Muscle layer of duodenum (tissue), 2 donors: ENCODE measurements around the gene SRA1.

Source experiments
- H3K27ac ChIP-seq: one replicate; pipeline ENCODE4 v1.7.0; 2013; ENCODE audit warnings: mild to moderate bottlenecking, low read length
- H3K27me3 ChIP-seq: one replicate; pipeline ENCODE4 v1.7.0; 2013; ENCODE audit warnings: low read depth, mild to moderate bottlenecking, control low read depth, low read length
- H3K36me3 ChIP-seq, 2 donors: one replicate each; pipeline ENCODE4 v1.7.0; 2013; ENCODE audit warnings: low read length in 2 of 2, control low read depth in 1 of 2, mild to moderate bottlenecking in 1 of 2; ENCODE audit not compliant: insufficient read depth in 2 of 2, control insufficient read depth in 1 of 2
- H3K4me1 ChIP-seq, 2 donors: one replicate each; pipeline ENCODE4 v1.7.0; 2013; ENCODE audit warnings: low read length in 2 of 2, mild to moderate bottlenecking in 2 of 2, control low read depth in 1 of 2, moderate library complexity in 1 of 2; ENCODE audit not compliant: insufficient read depth in 2 of 2, control insufficient read depth in 1 of 2
- H3K4me3 ChIP-seq, 2 donors: one replicate each; pipeline ENCODE4 v1.7.0; 2013; ENCODE audit warnings: low read length in 2 of 2, low read depth in 1 of 2, mild to moderate bottlenecking in 1 of 2
- H3K9me3 ChIP-seq, 2 donors: one replicate each; pipeline ENCODE4 v1.7.0; 2013; ENCODE audit warnings: low read length in 2 of 2, control low read depth in 1 of 2, mild to moderate bottlenecking in 1 of 2; ENCODE audit not compliant: control insufficient read depth in 1 of 2
- donor health status: healthy.

SRA1 gene

DNA sequence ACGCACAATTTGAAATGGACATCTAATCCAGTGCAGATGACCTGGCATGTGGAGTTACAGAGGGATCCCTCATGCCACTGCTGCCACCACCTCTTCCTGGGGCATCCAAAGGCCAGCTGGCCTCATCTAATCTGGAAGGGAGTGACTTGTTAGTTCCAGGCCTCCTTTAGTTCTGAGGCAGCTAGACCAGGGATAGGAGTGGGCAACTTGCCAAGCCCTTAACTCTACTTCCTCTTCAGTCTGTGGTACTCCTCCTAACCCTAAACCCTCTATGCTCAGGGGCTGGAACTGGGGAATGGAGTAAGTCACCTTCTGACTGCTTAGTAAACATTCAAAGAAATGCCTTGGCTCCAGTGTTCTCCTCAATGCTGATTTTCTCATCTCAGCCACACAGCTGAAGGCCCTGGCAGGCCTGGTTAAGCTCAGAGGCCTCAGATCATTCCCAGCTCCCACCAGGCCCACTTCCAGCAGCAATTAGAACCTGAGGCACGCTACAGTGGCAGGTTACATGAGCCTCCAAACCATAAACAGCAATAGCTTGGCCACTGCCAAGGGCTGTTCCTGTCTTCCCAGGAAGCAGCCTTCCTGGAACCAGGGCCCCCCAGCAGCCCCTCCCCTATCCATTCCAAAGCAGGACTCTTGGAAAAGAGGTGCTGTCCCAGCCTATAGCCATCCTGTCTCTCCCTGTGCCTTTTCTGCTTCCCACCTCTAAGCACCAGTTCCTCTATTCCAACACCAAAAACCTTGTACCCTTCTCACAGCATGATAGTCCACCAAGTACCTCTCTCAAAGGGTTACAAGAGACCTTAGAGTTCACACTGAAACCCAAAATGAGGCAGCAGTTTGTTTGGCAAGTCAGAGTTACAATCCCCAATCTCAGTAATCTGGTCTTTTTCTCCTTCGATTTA is 7.8 kb downstream of the SRA1 start:
- no peaks in the 10 kb centered on the region for H3K27me3 ChIP-seq
- peaks cover 30 to 34% of the 10 kb centered on the region in 2 donors for H3K4me1 ChIP-seq
- H3K4me3 ChIP-seq: peak overlapping the region in 1 of 2 donors; percentile 65
- no peaks in the 10 kb centered on the region for H3K9me3 ChIP-seq
- peaks cover 27 to 33% of the 10 kb centered on the region in 2 donors for H3K36me3 ChIP-seq
- H3K27ac ChIP-seq: peak overlapping the region; percentile 94

DNA sequence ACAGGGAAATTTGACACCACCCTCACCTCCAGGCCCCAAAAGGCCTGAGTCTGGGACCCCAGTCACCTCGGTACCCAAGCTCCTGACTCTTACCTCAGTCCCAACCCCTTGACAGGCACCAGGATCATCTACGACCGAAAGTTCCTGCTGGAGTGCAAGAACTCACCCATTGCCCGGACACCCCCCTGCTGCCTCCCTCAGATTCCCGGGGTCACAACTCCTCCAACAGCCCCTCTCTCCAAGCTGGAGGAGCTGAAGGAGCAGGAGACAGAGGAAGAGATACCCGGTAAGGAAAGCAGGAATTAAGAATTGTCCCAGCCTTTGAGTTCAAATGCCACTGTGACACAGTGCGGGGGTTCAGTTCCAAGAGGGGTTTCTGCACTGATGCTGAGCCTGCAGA is 8.5 kb downstream of the SRA1 start:
- H3K27ac ChIP-seq: peak overlapping the region; percentile 94
- H3K27me3 ChIP-seq: no peaks in the 10 kb centered on the region
- peaks cover 29 to 39% of the 10 kb centered on the region in 2 donors for H3K36me3 ChIP-seq
- H3K4me1 ChIP-seq: peaks cover 30 to 34% of the 10 kb centered on the region in 2 donors
- peak overlapping the region in 1 of 2 donors; percentile 65 for H3K4me3 ChIP-seq
- H3K9me3 ChIP-seq: no peaks in the 10 kb centered on the region

DNA sequence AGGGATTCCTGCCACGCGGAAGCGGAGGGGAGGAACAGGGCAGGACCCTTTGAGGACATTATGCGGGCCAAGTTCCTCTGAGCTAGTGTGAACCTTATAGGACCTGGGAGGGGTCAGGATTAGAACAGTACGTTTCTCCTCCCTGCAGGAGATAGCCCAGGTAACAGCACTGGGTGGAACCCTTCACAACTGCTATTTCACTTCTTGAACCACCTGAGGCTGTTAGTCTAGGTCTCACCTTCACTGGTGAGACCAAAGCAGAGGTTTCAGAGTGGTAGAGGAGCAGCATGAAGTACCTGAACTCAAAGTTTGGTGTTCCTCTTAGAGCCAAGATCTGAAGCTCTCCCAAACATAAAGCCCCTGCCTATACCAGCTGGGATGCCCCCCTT is 9.0 kb downstream of the SRA1 start:
- Histone ChIP-seq H3K4me3 (peak overlapping the region; percentile 60 to 65), H3K27me3 (no peaks in the 10 kb centered on the region), H3K27ac (peak overlapping the region; percentile 94), H3K9me3 (no peaks in the 10 kb centered on the region), H3K36me3 (peaks cover 29 to 44% of the 10 kb centered on the region in 2 donors), H3K4me1 (peaks cover 30 to 34% of the 10 kb centered on the region in 2 donors)

DNA sequence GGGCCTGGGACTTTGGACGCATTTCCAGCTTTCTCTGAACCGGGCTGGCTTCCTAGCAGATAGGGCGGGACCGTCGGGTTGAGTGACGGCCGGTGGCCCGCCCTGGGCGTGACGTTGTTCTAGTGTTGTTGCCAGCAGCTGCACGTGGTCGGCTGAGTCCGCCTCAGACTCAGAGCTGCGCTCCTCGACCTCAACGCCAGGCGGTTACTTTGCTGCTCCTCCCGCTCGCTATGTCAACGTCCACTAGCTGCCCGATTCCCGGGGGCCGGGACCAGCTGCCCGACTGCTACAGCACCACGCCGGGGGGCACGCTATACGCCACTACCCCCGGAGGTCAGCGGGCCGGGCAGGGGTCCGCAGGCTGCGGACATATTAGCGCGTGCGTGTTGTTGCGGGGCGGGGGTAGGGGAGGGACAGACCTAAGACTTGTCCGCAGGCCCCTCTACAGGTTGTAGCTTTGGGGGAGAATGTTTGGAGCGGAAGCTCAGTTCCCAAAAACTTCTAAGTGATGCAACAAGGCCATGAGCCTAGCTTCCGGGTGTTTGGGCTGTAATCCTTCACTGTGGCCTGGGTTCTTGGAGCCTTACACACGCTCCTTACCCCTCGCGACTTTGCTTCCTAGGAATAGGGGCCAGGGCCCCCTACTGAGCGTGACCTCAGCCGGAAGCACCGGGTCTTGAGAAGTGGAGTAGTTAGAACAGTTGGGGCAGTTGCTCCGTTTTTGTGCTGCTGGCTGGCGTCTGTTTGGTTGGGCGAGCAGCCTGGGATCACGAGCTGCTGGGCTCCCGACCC is 9.6 kb downstream of the SRA1 start, which contains the start of gene EIF4EBP3:
Gene EIF4EBP3 (plus strand): TSS at position 155 of the 792 bp plus-strand sequence. CDS start 76 bp downstream, at position 231.
- peaks cover 30 to 34% of the 10 kb centered on the region in 2 donors for H3K4me1 ChIP-seq
- no peaks in the 10 kb centered on the region for H3K9me3 ChIP-seq
- peak within 1 kb of the TSS; percentile 94 for H3K27ac ChIP-seq
- no peaks in the 10 kb centered on the region for H3K27me3 ChIP-seq
- H3K4me3 ChIP-seq: peak within 1 kb of the TSS; percentile 60 to 65
- peaks cover 32 to 49% of the 10 kb centered on the region in 2 donors for H3K36me3 ChIP-seq

DNA sequence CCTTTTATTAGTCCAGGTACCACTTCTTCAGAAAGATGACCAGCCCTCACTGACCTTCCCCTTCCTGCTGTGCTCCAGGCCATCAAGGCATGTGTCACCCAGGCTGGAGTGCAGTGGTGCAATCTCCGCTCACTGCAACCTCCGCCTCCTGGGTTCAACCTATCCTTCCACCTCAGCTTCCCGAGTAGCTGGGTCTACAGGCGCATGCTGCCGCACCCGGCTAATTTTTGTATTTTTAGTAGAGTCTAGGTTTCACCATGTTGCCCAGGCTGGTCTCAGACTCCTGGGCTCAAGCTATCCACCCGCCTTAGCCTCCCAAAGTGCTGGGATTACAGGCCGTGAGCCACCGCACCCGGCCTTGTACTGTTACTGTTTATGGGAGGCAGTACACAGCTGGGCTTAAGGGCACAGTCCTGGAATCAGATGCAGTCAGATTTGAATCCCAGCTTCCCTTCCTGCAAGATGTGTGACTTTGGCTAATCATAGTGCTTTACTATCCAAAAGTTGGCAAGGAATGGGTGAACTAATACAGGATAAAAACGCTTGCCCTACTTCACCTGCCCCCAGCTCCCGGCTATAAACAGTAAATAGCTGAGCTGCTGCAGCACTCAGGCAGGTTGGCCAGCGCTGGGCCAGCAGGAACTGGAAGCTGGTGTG is 10.3 kb downstream of the SRA1 start:
- Histone ChIP-seq H3K4me3 (peak overlapping the region in 1 of 2 donors; percentile 65), H3K27me3 (no peaks in the 10 kb centered on the region), H3K9me3 (no peaks in the 10 kb centered on the region), H3K27ac (peak overlapping the region; percentile 94), H3K4me1 (peaks cover 30 to 34% of the 10 kb centered on the region in 2 donors), H3K36me3 (peaks cover 32 to 55% of the 10 kb centered on the region in 2 donors)

DNA sequence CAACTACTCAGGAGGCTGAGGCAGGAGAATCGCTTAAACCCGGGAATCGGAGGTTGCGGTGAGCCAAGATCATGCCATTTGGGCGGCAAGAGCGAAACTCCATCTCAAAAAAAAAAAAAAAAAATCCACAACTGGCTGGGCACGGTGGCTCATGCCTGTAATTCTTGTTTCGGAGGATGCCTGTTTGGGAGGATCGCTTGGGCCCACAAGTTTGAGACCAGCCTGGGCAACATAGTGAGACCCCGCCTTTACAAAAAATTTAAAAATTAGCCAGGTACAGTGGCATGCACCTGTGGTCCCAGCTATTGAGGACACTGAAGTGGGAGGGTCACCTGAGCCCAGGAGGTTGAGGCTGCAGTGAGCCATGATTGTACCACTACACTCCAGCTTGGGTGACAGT is 11.7 kb downstream of the SRA1 start:
- Histone ChIP-seq H3K36me3 (peaks cover 29 to 48% of the 10 kb centered on the region in 2 donors), H3K27me3 (no peaks in the 10 kb centered on the region), H3K4me3 (no peak overlapping the region), H3K4me1 (peaks cover 30 to 34% of the 10 kb centered on the region in 2 donors), H3K27ac (no peak overlapping the region), H3K9me3 (no peaks in the 10 kb centered on the region)

DNA sequence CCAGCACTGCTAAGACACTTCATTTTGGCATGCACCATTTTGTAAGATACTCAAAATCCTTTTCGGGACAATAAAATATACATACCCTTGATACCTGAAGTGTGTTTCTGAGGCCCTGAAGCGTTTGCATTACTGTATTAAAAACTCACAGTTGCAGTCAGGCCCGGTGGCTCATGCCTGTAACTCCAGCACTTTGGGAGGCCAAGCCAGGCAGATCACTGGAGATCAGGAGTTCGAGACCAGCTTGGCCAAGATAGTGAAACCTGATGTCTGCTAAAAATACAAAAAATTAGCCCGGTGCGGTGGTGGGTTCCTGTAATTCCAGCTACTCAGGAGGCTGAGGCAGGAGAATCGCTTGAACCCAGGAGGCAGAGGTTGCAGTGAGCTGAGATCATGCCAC is 12.3 kb downstream of the SRA1 start:
- Histone ChIP-seq H3K27me3 (no peaks in the 10 kb centered on the region), H3K4me3 (no peak overlapping the region), H3K27ac (no peak overlapping the region), H3K9me3 (no peaks in the 10 kb centered on the region), H3K36me3 (peaks cover 29 to 48% of the 10 kb centered on the region in 2 donors), H3K4me1 (peaks cover 30 to 33% of the 10 kb centered on the region in 2 donors)

DNA sequence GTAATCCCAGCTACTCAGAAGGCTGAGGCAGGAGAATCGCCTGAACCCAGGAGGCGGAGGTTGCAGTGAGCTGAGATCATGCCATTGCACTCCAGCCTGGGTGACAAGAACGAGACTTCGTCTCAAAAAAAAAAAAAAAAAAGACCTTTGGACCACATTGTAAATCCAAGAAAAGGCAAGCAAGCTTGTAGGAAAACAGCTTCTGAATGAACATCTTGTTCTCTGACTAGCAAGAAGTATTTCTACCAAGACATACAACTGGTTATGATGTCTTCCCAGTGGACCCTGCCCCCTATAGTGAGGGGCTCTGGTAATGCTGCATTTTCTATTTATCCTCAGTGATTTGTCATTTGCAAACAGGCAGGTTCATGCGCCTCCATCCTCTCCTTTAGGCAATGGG is 14.3 kb downstream of the SRA1 start:
- Histone ChIP-seq H3K36me3 (peaks cover 44 to 60% of the 10 kb centered on the region in 2 donors), H3K4me3 (no peak overlapping the region), H3K27me3 (no peaks in the 10 kb centered on the region), H3K9me3 (no peaks in the 10 kb centered on the region), H3K4me1 (peaks cover 11 to 13% of the 10 kb centered on the region in 2 donors), H3K27ac (peak overlapping the region; percentile 34)

DNA sequence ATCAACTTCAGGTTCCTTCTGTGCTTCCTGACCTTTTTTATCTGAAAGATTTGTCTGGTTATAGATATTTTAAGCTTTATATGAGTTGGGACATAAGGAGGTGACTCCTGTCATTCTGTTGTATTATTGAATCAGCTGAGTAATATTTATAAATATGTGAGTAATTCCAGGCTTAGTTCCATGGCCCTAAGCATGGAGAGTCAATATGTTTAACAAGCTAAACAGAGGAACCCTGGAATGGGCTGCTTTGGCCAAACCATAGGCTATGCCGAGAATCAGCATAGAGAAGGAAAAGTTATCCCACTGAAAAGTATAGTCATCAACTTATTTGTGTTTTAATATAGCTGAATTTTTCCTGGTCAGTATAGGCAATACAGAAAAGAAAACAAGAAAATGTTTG is 17.0 kb downstream of the SRA1 start:
- no peaks in the 10 kb centered on the region for H3K4me1 ChIP-seq
- no peaks in the 10 kb centered on the region for H3K9me3 ChIP-seq
- no peak overlapping the region for H3K27ac ChIP-seq
- no peaks in the 10 kb centered on the region for H3K27me3 ChIP-seq
- no peak overlapping the region for H3K4me3 ChIP-seq
- H3K36me3 ChIP-seq: peaks cover 52 to 72% of the 10 kb centered on the region in 2 donors

DNA sequence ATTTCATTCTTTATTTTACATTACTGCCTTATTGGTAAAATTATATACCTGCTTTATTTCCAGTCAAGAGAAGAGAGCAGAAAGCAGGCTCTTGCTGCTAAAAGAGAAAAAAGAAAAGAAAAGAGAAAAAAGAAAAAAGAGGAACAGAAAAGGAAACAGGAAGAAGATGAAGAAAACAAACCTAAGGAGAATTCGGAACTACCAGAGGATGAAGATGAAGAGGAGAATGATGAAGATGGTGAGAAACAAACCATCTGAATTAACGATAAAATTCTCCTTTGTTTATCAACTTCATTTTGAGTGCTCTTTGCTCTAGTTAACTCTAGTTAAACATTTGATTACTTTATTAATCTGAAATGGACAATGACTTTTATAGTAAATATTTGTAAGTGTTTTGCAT is 33.3 kb downstream of the SRA1 start:
- H3K4me3 ChIP-seq: no peak overlapping the region
- no peaks in the 10 kb centered on the region for H3K27me3 ChIP-seq
- no peaks in the 10 kb centered on the region for H3K9me3 ChIP-seq
- H3K36me3 ChIP-seq: peaks cover 40 to 43% of the 10 kb centered on the region in 2 donors
- H3K4me1 ChIP-seq: no peaks in the 10 kb centered on the region
- H3K27ac ChIP-seq: no peak overlapping the region

DNA sequence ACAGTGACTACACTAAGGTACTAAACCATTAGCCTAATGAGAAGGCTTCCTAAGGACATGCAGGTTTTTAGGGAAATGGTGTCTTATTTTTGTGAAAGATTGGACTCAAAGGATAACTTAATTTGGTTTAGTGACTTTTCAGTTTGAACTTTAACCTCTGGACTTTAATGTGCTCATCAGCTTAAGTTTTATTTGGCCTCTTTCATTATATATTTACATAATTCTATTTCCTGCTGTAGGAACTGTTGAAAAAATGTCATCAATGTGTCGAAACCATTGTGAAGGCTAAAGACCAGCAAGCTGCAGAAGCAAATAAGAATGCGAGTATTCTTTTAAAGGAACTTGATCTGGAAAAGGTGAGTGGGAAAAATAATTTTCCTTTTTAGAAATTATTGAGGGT is 44.1 kb downstream of the SRA1 start:
- peaks cover 26 to 57% of the 10 kb centered on the region in 2 donors for H3K36me3 ChIP-seq
- H3K4me1 ChIP-seq: no peaks in the 10 kb centered on the region
- H3K27ac ChIP-seq: no peak overlapping the region
- no peaks in the 10 kb centered on the region for H3K27me3 ChIP-seq
- H3K4me3 ChIP-seq: no peak overlapping the region
- no peaks in the 10 kb centered on the region for H3K9me3 ChIP-seq
